HCT116 (cell line): ENCODE measurements around the gene IFRD2. TPM values are rescaled to one million over a fixed set of nuclear protein-coding genes. Genes with fewer than 3 reads are reported as not detected.

ENCODE experiments used
- ATAC-seq: fragments of 200-7000 bp; cut with Tn5 transposase; 2 replicates; pipeline ENCODE4 v1.9.1; 2020; ENCODE audit warnings: mild to moderate bottlenecking, moderate library complexity
- BruUV-seq: library from RNA; stranded (reverse); fragments of 400-500 nt; replicated peaks from 2 replicates; lab custom pipeline; 2021; lab: Mats Ljungman, UMichigan
- CTCF ChIA-PET: fragments of 300-600 bp; sonication (Branson Sonifier 250); formaldehyde crosslinking; loops from one replicate; lab custom pipeline; 2021; ENCODE audit warnings: antibody characterized with exemption; lab: Charles Lee
- POLR2A ChIA-PET: fragments of 300-600, 350-600 bp; sonication (Branson Sonifier 250); formaldehyde crosslinking; loops from one replicate; lab custom pipeline; 2021; ENCODE audit warnings: antibody characterized with exemption; lab: Charles Lee
- RAD21 ChIA-PET, 2 experiments: fragments of 300-600 bp; sonication (Branson Sonifier 250); formaldehyde crosslinking; loops; one replicate each; lab custom pipeline; 2023; ENCODE audit warnings: low total read pairs in 2 of 2; ENCODE audit not compliant: uncharacterized antibody in 2 of 2, unreplicated experiment in 2 of 2, low non-redundant PET in 1 of 2; lab: Charles Lee
- DNase-seq: peaks from one replicate; pipeline ENCODE4 v3.0.0-alpha.2; 2010; ENCODE audit warnings: low read depth, low spot score
- H2AFZ ChIP-seq: fragments of 200-600 bp; shearing (Covaris generic), sonication (generic); 2 replicates; pipeline ENCODE4 v1.6.1; 2017; ENCODE audit warnings: low read depth, mixed run types, mixed read lengths, antibody characterized with exemption, low read length; ENCODE audit not compliant: poor library complexity, severe bottlenecking
- H3K27ac ChIP-seq: 2 replicates; pipeline ENCODE4 v1.5.1; 2012; ENCODE audit warnings: low read depth, low read length
- H3K27me3 ChIP-seq: fragments of 200-600 bp; sonication (generic); 2 replicates; pipeline ENCODE4 v1.6.1; 2016; ENCODE audit warnings: mixed run types, low read length, mixed read lengths; ENCODE audit not compliant: insufficient read depth
- H3K36me3 ChIP-seq, 2 experiments: fragments of 200-500 bp in 1 of 2; fragments of 200-600 bp in 1 of 2; sonication (Bioruptor generic) in 1 of 2; sonication (generic) in 1 of 2; 2 replicates each; pipeline versions ENCODE4 v1.5.1 to v1.6.1; 2014 to 2016; ENCODE audit warnings: low read length in 2 of 2, inconsistent platforms in 1 of 2, mixed read lengths in 1 of 2, mixed run types in 1 of 2; ENCODE audit not compliant: insufficient read depth in 2 of 2, control insufficient read depth in 1 of 2
- H3K4me1 ChIP-seq, 2 experiments: fragments of 200-600 bp in 1 of 2; sonication (generic) in 1 of 2; 2 replicates each; pipeline versions ENCODE4 v1.5.1 to v1.6.1; 2012 to 2017; ENCODE audit warnings: low read length in 2 of 2, inconsistent platforms in 1 of 2, mild to moderate bottlenecking in 1 of 2, mixed read lengths in 1 of 2, mixed run types in 1 of 2, moderate library complexity in 1 of 2; ENCODE audit not compliant: insufficient read depth in 2 of 2, control insufficient read depth in 1 of 2
- H3K4me2 ChIP-seq: fragments of 200-600 bp; sonication (generic); 2 replicates; pipeline ENCODE4 v1.6.1; 2017; ENCODE audit warnings: mixed run types, low read length, mixed read lengths
- H3K4me3 ChIP-seq, 2 experiments: fragments of 200-600 bp in 1 of 2; sonication (generic) in 1 of 2; replicated peaks in 1 of 2; 2 replicates each; pipeline ENCODE4 v1.5.1; 2011 to 2016; ENCODE audit warnings: low read length in 2 of 2, control low read depth in 1 of 2, low read depth in 1 of 2, mild to moderate bottlenecking in 1 of 2, mixed read lengths in 1 of 2, mixed run types in 1 of 2
- H3K79me2 ChIP-seq: fragments of 200-600 bp; sonication (generic); 2 replicates; pipeline ENCODE4 v1.6.1; 2017; ENCODE audit warnings: mild to moderate bottlenecking, mixed run types, low read length, moderate library complexity, mixed read lengths; ENCODE audit not compliant: insufficient read depth
- H3K9ac ChIP-seq: fragments of 200-600 bp; sonication (generic); 2 replicates; pipeline ENCODE4 v1.6.1; 2016; ENCODE audit warnings: low read length, mixed read lengths
- H3K9me2 ChIP-seq: fragments of 200-600 bp; sonication (generic), shearing (Covaris generic); 2 replicates; pipeline ENCODE4 v1.6.1; 2017; ENCODE audit warnings: mixed run types, mild to moderate bottlenecking, moderate library complexity; ENCODE audit not compliant: insufficient read depth
- H3K9me3 ChIP-seq, 2 experiments: fragments of 200-500 bp in 1 of 2; fragments of 200-600 bp in 1 of 2; sonication (Bioruptor generic) in 1 of 2; sonication (generic) in 1 of 2; 2 replicates each; pipeline ENCODE4 v1.6.1; 2014 to 2017; ENCODE audit warnings: low read length in 2 of 2, mixed read lengths in 2 of 2, inconsistent platforms in 1 of 2, low read depth in 1 of 2, mild to moderate bottlenecking in 1 of 2, mixed run types in 1 of 2, moderate library complexity in 1 of 2; ENCODE audit not compliant: control insufficient read depth in 1 of 2, insufficient read depth in 1 of 2
- H4K20me1 ChIP-seq: fragments of 200-600 bp; sonication (generic), shearing (Covaris generic); 2 replicates; pipeline ENCODE4 v1.6.1; 2017; ENCODE audit warnings: mixed run types, mild to moderate bottlenecking, moderate library complexity; ENCODE audit not compliant: insufficient read depth
- ATF3 ChIP-seq: IDR thresholded peaks from 2 replicates; pipeline ENCODE4 v1.6.1; 2012
- CBX3 ChIP-seq: IDR thresholded peaks from 2 replicates; pipeline ENCODE4 v1.6.1; 2012; ENCODE audit warnings: low read depth
- CEBPB ChIP-seq: IDR thresholded peaks from 2 replicates; pipeline ENCODE4 v1.6.1; 2012; ENCODE audit warnings: low read depth
- CTCF ChIP-seq, 3 experiments: fragments of 200-600 bp in 1 of 3; sonication (generic) in 1 of 3; IDR thresholded peaks in 2 of 3; conservative IDR thresholded peaks in 1 of 3; 2 replicates each; pipeline ENCODE4 v1.5.1; 2012 to 2017; ENCODE audit warnings: low read depth in 2 of 3, low read length in 2 of 3, antibody characterized with exemption in 1 of 3, borderline replicate concordance in 1 of 3, control low read depth in 1 of 3, mild to moderate bottlenecking in 1 of 3, mixed read lengths in 1 of 3, mixed run types in 1 of 3, moderate library complexity in 1 of 3; ENCODE audit not compliant: insufficient read depth in 1 of 3
- EGR1 ChIP-seq: IDR thresholded peaks from 2 replicates; pipeline ENCODE4 v1.6.1; 2012; ENCODE audit warnings: low read depth
- MAX ChIP-seq: IDR thresholded peaks from 2 replicates; pipeline ENCODE4 v1.6.1; 2012
- POLR2A ChIP-seq: IDR thresholded peaks from 2 replicates; pipeline ENCODE4 v1.7.0; 2011; ENCODE audit warnings: borderline replicate concordance; ENCODE audit not compliant: insufficient read depth, insufficient read length; ENCODE audit errors: extremely low read depth
- RAD21 ChIP-seq: IDR thresholded peaks from 2 replicates; pipeline ENCODE4 v1.6.1; 2012; ENCODE audit warnings: low read depth, mild to moderate bottlenecking
- SIN3A ChIP-seq: IDR thresholded peaks from 2 replicates; pipeline ENCODE4 v1.6.1; 2012; ENCODE audit warnings: low read depth
- ZNF274 ChIP-seq: fragments of 200-500 bp; sonication (Bioruptor generic); IDR thresholded peaks from 2 replicates; pipeline ENCODE4 v1.6.1; 2014; ENCODE audit warnings: mild to moderate bottlenecking, low read depth, low read length, inconsistent platforms
- intact Hi-C: fragments of 100-400 bp; cut with micrococcal nuclease; formaldehyde crosslinking; loops from 2 replicates; pipeline ENCODE4 v1.10.0; 2022
- total RNA-seq: library from RNA; stranded (reverse); gene quantifications from one replicate; pipeline ENCODE4 v1.2.1, GENCODE V29; 2021; ENCODE audit not compliant: unreplicated experiment
- TF ChIP-seq, protein P1 (sequence below): IDR thresholded peaks from 2 replicates; pipeline ENCODE4 v1.6.1; 2011; ENCODE audit warnings: mild to moderate bottlenecking, low read length, moderate library complexity; ENCODE audit not compliant: insufficient replicate concordance; ENCODE audit errors: extremely low read depth

The IFRD2 gene
- total RNA-seq, 1 experiment from 2014 or later: 146 TPM

DNA sequence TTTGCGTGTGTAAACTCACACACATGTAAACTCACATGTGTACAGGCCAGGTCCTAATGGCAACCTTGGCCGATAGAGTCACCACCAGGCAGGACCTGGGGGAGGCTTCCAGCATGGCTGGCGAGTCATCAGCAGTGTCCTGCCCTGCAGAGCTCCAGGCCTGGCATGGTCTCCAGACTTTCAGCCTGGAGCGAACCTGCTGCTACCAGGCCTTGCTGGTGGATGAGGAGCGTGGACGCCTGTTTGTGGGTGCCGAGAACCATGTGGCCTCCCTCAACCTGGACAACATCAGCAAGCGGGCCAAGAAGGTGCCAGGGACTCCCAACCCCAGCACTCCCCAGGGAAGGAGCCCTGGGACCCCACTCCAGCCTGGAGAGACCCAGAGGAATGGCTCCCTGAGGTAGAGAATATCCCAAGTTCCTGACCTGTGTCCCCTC is 22.2 kb downstream of the IFRD2 start:
- peak overlapping the region; percentile 47 to 53 for H3K4me3 ChIP-seq
- POLR2A ChIA-PET: no interaction called here

More for the DNA sequence above, 22.2 kb downstream of the IFRD2 start:
- Histone ChIP-seq H3K4me1 (peaks cover 79 to 93% of the 10 kb centered on the region in 2 experiments), H3K9ac (peak overlapping the region; percentile 62), H2AFZ (no peak overlapping the region), H3K27me3 (no peaks in the 10 kb centered on the region), H4K20me1 (no peaks in the 10 kb centered on the region), H3K27ac (peak overlapping the region; percentile 88), H3K4me2 (peak overlapping the region; percentile 80), H3K79me2 (no peaks in the 10 kb centered on the region), H3K9me2 (no peaks in the 10 kb centered on the region), H3K9me3 (no peaks in the 10 kb centered on the region), H3K36me3 (no peaks in the 10 kb centered on the region)
- no TSS peak for BruUV-seq
- TF ChIP-seq EGR1: no peak
- no peak for TF ChIP-seq CTCF (IDR thresholded peaks at IDR 0.05 in 2 of 3, conservative IDR thresholded peaks at IDR 0.05 in 1 of 3; ENCODE audit: borderline replicate concordance in 1 of 3, insufficient read depth in 1 of 3, low read depth in 2 of 3, low read length in 2 of 3)
- no peak for TF ChIP-seq SIN3A
- TF ChIP-seq CBX3: no peak
- TF ChIP-seq RAD21: no peak
- TF ChIP-seq, protein P1, sequence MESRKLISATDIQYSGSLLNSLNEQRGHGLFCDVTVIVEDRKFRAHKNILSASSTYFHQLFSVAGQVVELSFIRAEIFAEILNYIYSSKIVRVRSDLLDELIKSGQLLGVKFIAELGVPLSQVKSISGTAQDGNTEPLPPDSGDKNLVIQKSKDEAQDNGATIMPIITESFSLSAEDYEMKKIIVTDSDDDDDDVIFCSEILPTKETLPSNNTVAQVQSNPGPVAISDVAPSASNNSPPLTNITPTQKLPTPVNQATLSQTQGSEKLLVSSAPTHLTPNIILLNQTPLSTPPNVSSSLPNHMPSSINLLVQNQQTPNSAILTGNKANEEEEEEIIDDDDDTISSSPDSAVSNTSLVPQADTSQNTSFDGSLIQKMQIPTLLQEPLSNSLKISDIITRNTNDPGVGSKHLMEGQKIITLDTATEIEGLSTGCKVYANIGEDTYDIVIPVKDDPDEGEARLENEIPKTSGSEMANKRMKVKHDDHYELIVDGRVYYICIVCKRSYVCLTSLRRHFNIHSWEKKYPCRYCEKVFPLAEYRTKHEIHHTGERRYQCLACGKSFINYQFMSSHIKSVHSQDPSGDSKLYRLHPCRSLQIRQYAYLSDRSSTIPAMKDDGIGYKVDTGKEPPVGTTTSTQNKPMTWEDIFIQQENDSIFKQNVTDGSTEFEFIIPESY: no peak
- no peak for TF ChIP-seq POLR2A
- TF ChIP-seq MAX: no peak
- TF ChIP-seq ATF3: no peak
- TF ChIP-seq CEBPB: no peak
- no peak for TF ChIP-seq ZNF274
- intact Hi-C loops: loop anchor here (5.0 kb wide), 1 partner anchor 148 kb away; no protein-coding TSS in a partner anchor
- DNase-seq (no peak), ATAC-seq (no peak)
- RAD21 ChIA-PET: interaction anchor here (0.8 to 1.5 kb wide), 2 partner anchors 10 to 43 kb away, joined by 3 to 6 read pairs; no protein-coding TSS in a partner anchor
- CTCF ChIA-PET: interaction anchor here (0.7 to 3.4 kb wide), 5 partner anchors 10 to 75 kb away, joined by 3 to 27 read pairs (median 4); no protein-coding TSS in a partner anchor
